PC-3 (cell line): Measurements from ENCODE around the gene MAP6. TPM values are rescaled to one million over a fixed set of nuclear protein-coding genes. Genes with fewer than 3 reads are reported as not detected.

Source experiments
- ATAC-seq: fragments of 200-7000 bp; cut with Tn5 transposase; 2 replicates; pipeline ENCODE4 v1.9.1; 2020; ENCODE audit warnings: mild to moderate bottlenecking, moderate library complexity
- BruUV-seq: library from RNA; stranded (reverse); fragments of 400-500 nt; replicated peaks from 2 replicates; lab custom pipeline; 2021; lab: Mats Ljungman, UMichigan
- CTCF ChIA-PET: fragments of 300-600 bp; sonication (Branson Sonifier 250); formaldehyde crosslinking; loops from one replicate; lab custom pipeline; 2022; ENCODE audit warnings: antibody characterized with exemption; lab: Charles Lee
- POLR2A ChIA-PET: fragments of 300-600 bp; sonication (Branson Sonifier 250); formaldehyde crosslinking; loops from one replicate; lab custom pipeline; 2022; ENCODE audit warnings: antibody characterized with exemption; ENCODE audit not compliant: unreplicated experiment; lab: Charles Lee
- DNase-seq: peaks from one replicate; pipeline ENCODE4 v3.0.0-alpha.2; 2015
- H2AFZ ChIP-seq: fragments of 300-600 bp; sonication (generic); 2 replicates; pipeline ENCODE4 v1.6.0; 2016; ENCODE audit warnings: antibody characterized with exemption, low read length
- H3F3A ChIP-seq: fragments of 300-600 bp; sonication (generic); one replicate; pipeline ENCODE4 v1.6.0; 2017; ENCODE audit warnings: antibody characterized with exemption, low read length, control low read depth, mild to moderate bottlenecking; ENCODE audit not compliant: unreplicated experiment
- H3K27ac ChIP-seq: fragments of 300-600 bp; sonication (generic); 2 replicates; pipeline ENCODE4 v1.5.1; 2016; ENCODE audit warnings: mild to moderate bottlenecking, low read length
- H3K27me3 ChIP-seq: fragments of 300-600 bp; sonication (generic); 2 replicates; pipeline ENCODE4 v1.6.1; 2016; ENCODE audit warnings: low read length, mixed read lengths
- H3K36me3 ChIP-seq: fragments of 300-600 bp; sonication (generic); 2 replicates; pipeline ENCODE4 v1.6.1; 2016; ENCODE audit warnings: low read depth, mixed run types, low read length, mixed read lengths
- H3K4me1 ChIP-seq: fragments of 300-600 bp; sonication (generic); 2 replicates; pipeline ENCODE4 v1.5.1; 2016; ENCODE audit warnings: low read length; ENCODE audit not compliant: insufficient read depth
- H3K4me2 ChIP-seq: fragments of 300-600 bp; sonication (generic); 2 replicates; pipeline ENCODE4 v1.6.0; 2016; ENCODE audit warnings: low read length
- H3K4me3 ChIP-seq: fragments of 300-600 bp; sonication (generic); 2 replicates; pipeline ENCODE4 v1.5.1; 2016; ENCODE audit warnings: mild to moderate bottlenecking, low read length, mixed read lengths
- H3K79me2 ChIP-seq: fragments of 300-600 bp; sonication (generic); 2 replicates; pipeline ENCODE4 v1.6.1; 2017; ENCODE audit warnings: low read length, mixed read lengths
- H3K9ac ChIP-seq: fragments of 300-600 bp; sonication (generic); 2 replicates; pipeline ENCODE4 v1.6.0; 2016; ENCODE audit warnings: mild to moderate bottlenecking, low read length
- H3K9me2 ChIP-seq: fragments of 300-600 bp; sonication (generic); replicated peaks from 2 replicates; pipeline ENCODE4 v1.6.1; 2016; ENCODE audit warnings: mixed run types, low read length, mixed read lengths
- H3K9me3 ChIP-seq: fragments of 300-600 bp; sonication (generic); 2 replicates; pipeline ENCODE4 v1.6.1; 2016; ENCODE audit warnings: low read length, mixed read lengths
- H4K20me1 ChIP-seq: fragments of 300-600 bp; sonication (generic); 2 replicates; pipeline ENCODE4 v1.6.1; 2016; ENCODE audit warnings: low read length, mixed read lengths
- CTCF ChIP-seq: fragments of 300-600 bp; sonication (generic); conservative IDR thresholded peaks from 2 replicates; pipeline ENCODE4 v1.5.1; 2017; ENCODE audit warnings: antibody characterized with exemption, low read depth, mild to moderate bottlenecking, low read length
- EZH2 ChIP-seq: fragments of 300-600 bp; sonication (generic); IDR thresholded peaks from one replicate; pipeline ENCODE4 v1.6.1; 2017; ENCODE audit warnings: antibody characterized with exemption, mild to moderate bottlenecking, low read length; ENCODE audit not compliant: unreplicated experiment
- EZH2phosphoT487 ChIP-seq: fragments of 300-600 bp; sonication (generic); IDR thresholded peaks from 2 replicates; pipeline ENCODE4 v1.6.1; 2018; ENCODE audit warnings: mild to moderate bottlenecking, antibody characterized with exemption, low read length, borderline replicate concordance
- intact Hi-C: fragments of 100-400 bp; cut with micrococcal nuclease; formaldehyde crosslinking; loops from 2 replicates; pipeline ENCODE4 v1.9.0; 2023
- total RNA-seq: library from RNA; depleted of rRNA; stranded (reverse); fragments of >200 nt; gene quantifications from 2 replicates; pipeline ENCODE4 v1.2.3, GENCODE V29; 2014

MAP6 gene
- total RNA-seq, 1 experiment from 2014 or later = 0.47 TPM

GRCh38 chr11:75700940-75701339 is 32.1 kb upstream of the MAP6 start:
- ATAC-seq = no peak
- no peaks in the 10 kb centered on the region for H4K20me1 ChIP-seq
- H3K9me3 ChIP-seq = no peaks in the 10 kb centered on the region
- no peak overlapping the region for H3K4me3 ChIP-seq
- TF ChIP-seq EZH2phosphoT487 = no peak
- TF ChIP-seq EZH2 = no peak
- no peak for TF ChIP-seq CTCF
- no peak overlapping the region for H3K9ac ChIP-seq
- intact Hi-C loops = no loop called here
- POLR2A ChIA-PET = no interaction called here
- no peak overlapping the region for H3K27ac ChIP-seq
- no TSS peak for BruUV-seq
- no peak overlapping the region for H3K4me2 ChIP-seq
- no peaks in the 10 kb centered on the region for H3F3A ChIP-seq
- H3K36me3 ChIP-seq = no peaks in the 10 kb centered on the region
- no peaks in the 10 kb centered on the region for H3K9me2 ChIP-seq
- H2AFZ ChIP-seq = no peak overlapping the region
- CTCF ChIA-PET = no interaction called here
- no peaks in the 10 kb centered on the region for H3K79me2 ChIP-seq
- no peak for DNase-seq
- H3K4me1 ChIP-seq = peaks cover 6% of the 10 kb centered on the region; the same call in 1 of the 2 replicates
- no peaks in the 10 kb centered on the region for H3K27me3 ChIP-seq

- Histone ChIP-seq H3K79me2 (no peaks in the 10 kb centered on the region), H3K36me3 (no peaks in the 10 kb centered on the region), H3F3A (no peaks in the 10 kb centered on the region), H3K27me3 (no peaks in the 10 kb centered on the region), H3K9ac (no peak overlapping the region), H2AFZ (no peak overlapping the region), H3K9me3 (no peaks in the 10 kb centered on the region), H3K4me2 (no peak overlapping the region), H4K20me1 (no peaks in the 10 kb centered on the region), H3K4me3 (no peak overlapping the region), H3K9me2 (no peaks in the 10 kb centered on the region), H3K27ac (no peak overlapping the region), H3K4me1 (peaks cover 6% of the 10 kb centered on the region; the same call in 1 of the 2 replicates)
- ATAC-seq = peak; percentile 64
- CTCF ChIA-PET = interaction anchor here (1.1 kb wide), 1 partner anchor 29 kb away, joined by 3 read pairs; the partner anchor contains the start of gene MAP6
- no TSS peak for BruUV-seq
- POLR2A ChIA-PET = no interaction called here
- intact Hi-C loops = loop anchor here (10.0 kb wide), 1 partner anchor 153 kb away; no protein-coding TSS in a partner anchor
- no peak for TF ChIP-seq CTCF
- TF ChIP-seq EZH2 = no peak
- no peak for TF ChIP-seq EZH2phosphoT487
- peak; percentile 80 for DNase-seq
Measured at GRCh38 chr11:75697906-75698581, 29.2 kb upstream of the MAP6 start.

- H4K20me1 ChIP-seq = no peaks in the 10 kb centered on the region
- TF ChIP-seq CTCF (no peak), EZH2phosphoT487 (no peak), EZH2 (no peak)
- no peaks in the 10 kb centered on the region for H3F3A ChIP-seq
- intact Hi-C loops = loop anchor here (10.0 kb wide), 1 partner anchor 147 kb away; no protein-coding TSS in a partner anchor
- no peak overlapping the region for H3K9ac ChIP-seq
- no peak for DNase-seq
- no peak overlapping the region for H3K4me2 ChIP-seq
- no peaks in the 10 kb centered on the region for H3K9me2 ChIP-seq
- no TSS peak for BruUV-seq
- no peaks in the 10 kb centered on the region for H3K9me3 ChIP-seq
- H3K27ac ChIP-seq = no peak overlapping the region
- H3K4me3 ChIP-seq = no peak overlapping the region
- no peaks in the 10 kb centered on the region for H3K36me3 ChIP-seq
- H3K4me1 ChIP-seq = peaks cover 16% of the 10 kb centered on the region
- no peak overlapping the region for H2AFZ ChIP-seq
- CTCF ChIA-PET = no interaction called here
- no peak for ATAC-seq
- H3K79me2 ChIP-seq = no peaks in the 10 kb centered on the region
- no peaks in the 10 kb centered on the region; the same call in 1 of the 2 replicates for H3K27me3 ChIP-seq
- POLR2A ChIA-PET = no interaction called here
Measured at GRCh38 chr11:75691804-75692203, 23.0 kb upstream of the MAP6 start.
